SK-N-SH (cell line): ENCODE measurements around the gene EML1. TPM values are rescaled to one million over a fixed set of nuclear protein-coding genes. Genes with fewer than 3 reads are reported as not detected.

Source experiments
- CTCF ChIA-PET: fragments of 300-600, 350-600 bp; formaldehyde crosslinking; extraction: SDS; loops from one replicate; lab custom pipeline; 2021; lab: Yijun Ruan, JAX
- POLR2A ChIA-PET: fragments of 350-600 bp; sonication (Branson Sonifier 250); formaldehyde crosslinking; extraction: SDS; loops from one replicate; lab custom pipeline; 2020; ENCODE audit warnings: antibody characterized with exemption, inconsistent platforms; lab: Yijun Ruan, JAX
- DNase-seq: peaks from one replicate; pipeline ENCODE4 v3.0.0; 2012
- H2AFZ ChIP-seq: fragments of 200-600 bp; sonication (generic); 2 replicates; pipeline ENCODE4 v1.8.1; 2016; ENCODE audit warnings: antibody characterized with exemption, mild to moderate bottlenecking, low read depth
- H3F3A ChIP-seq: fragments of 200-600 bp; sonication (generic); replicated peaks from 2 replicates; pipeline ENCODE3; 2016; ENCODE audit warnings: antibody characterized with exemption, mild to moderate bottlenecking; ENCODE audit not compliant: insufficient read depth
- H3K27ac ChIP-seq, 2 experiments: fragments of 200-500 bp in 1 of 2; fragments of 200-600 bp in 1 of 2; sonication (Bioruptor generic) in 1 of 2; sonication (generic), shearing (Covaris generic) in 1 of 2; 2 replicates each; pipeline versions ENCODE4 v1.5.1 to v1.6.1; 2014 to 2016; ENCODE audit warnings: low read depth in 2 of 2, inconsistent platforms in 1 of 2, low read length in 1 of 2, mild to moderate bottlenecking in 1 of 2, mixed read lengths in 1 of 2
- H3K27me3 ChIP-seq: fragments of 200-600 bp; sonication (generic), shearing (Covaris generic); 2 replicates; pipeline ENCODE4 v1.6.1; 2016; ENCODE audit warnings: mixed run types; ENCODE audit not compliant: insufficient read depth
- H3K36me3 ChIP-seq, 2 experiments: fragments of 200-500 bp in 1 of 2; fragments of 200-600 bp in 1 of 2; sonication (Bioruptor generic) in 1 of 2; sonication (generic) in 1 of 2; replicated peaks in 1 of 2; 2 replicates each; pipeline versions ENCODE3 to v1.5.1; 2014 to 2016; ENCODE audit warnings: low read length in 1 of 2, mild to moderate bottlenecking in 1 of 2; ENCODE audit not compliant: insufficient read depth in 2 of 2, control insufficient read depth in 1 of 2
- H3K4me1 ChIP-seq, 2 experiments: fragments of 200-500 bp in 1 of 2; fragments of 200-600 bp in 1 of 2; sonication (Bioruptor generic) in 1 of 2; sonication (generic), shearing (Covaris generic) in 1 of 2; 2 replicates each; pipeline versions ENCODE4 v1.5.1 to v1.6.1; 2014 to 2016; ENCODE audit warnings: low read depth in 1 of 2, low read length in 1 of 2, mixed run types in 1 of 2; ENCODE audit not compliant: insufficient read depth in 2 of 2, control insufficient read depth in 1 of 2
- H3K4me2 ChIP-seq: fragments of 200-600 bp; sonication (generic), shearing (Covaris generic); 2 replicates; pipeline ENCODE4 v1.6.1; 2017; ENCODE audit warnings: mixed run types
- H3K4me3 ChIP-seq, 2 experiments: fragments of 200-500 bp in 1 of 2; fragments of 200-600 bp in 1 of 2; sonication (Bioruptor generic) in 1 of 2; sonication (generic), shearing (Covaris generic) in 1 of 2; 2 replicates each; pipeline versions ENCODE4 v1.5.1 to v1.8.1; 2014 to 2016; ENCODE audit warnings: low read depth in 2 of 2, inconsistent platforms in 1 of 2, low read length in 1 of 2, mild to moderate bottlenecking in 1 of 2, mixed read lengths in 1 of 2, moderate library complexity in 1 of 2
- H3K79me2 ChIP-seq: fragments of 200-600 bp; sonication (generic); 2 replicates; pipeline ENCODE4 v1.8.1; 2017; ENCODE audit warnings: mild to moderate bottlenecking; ENCODE audit not compliant: insufficient read depth
- H3K9ac ChIP-seq: fragments of 200-600 bp; sonication (generic); 2 replicates; pipeline ENCODE4 v1.6.1; 2017; ENCODE audit warnings: mixed run types
- H3K9me2 ChIP-seq: fragments of 200-600 bp; sonication (generic); 2 replicates; pipeline ENCODE4 v1.6.1; 2017; ENCODE audit warnings: mixed run types
- H3K9me3 ChIP-seq: fragments of 200-600 bp; sonication (generic); 2 replicates; pipeline ENCODE4 v1.6.1; 2017; ENCODE audit warnings: mixed run types, mild to moderate bottlenecking, moderate library complexity
- H4K20me1 ChIP-seq: fragments of 200-600 bp; sonication (generic); 2 replicates; pipeline ENCODE4 v1.6.1; 2017; ENCODE audit warnings: mild to moderate bottlenecking, mixed run types; ENCODE audit not compliant: insufficient read depth
- CHD2 ChIP-seq: fragments of 150-350 bp; IDR thresholded peaks from 2 replicates; pipeline ENCODE4 v1.6.1; 2018; ENCODE audit warnings: low read length; ENCODE audit not compliant: partially characterized antibody
- CTCF ChIP-seq: fragments of 200-600 bp; sonication (generic); IDR thresholded peaks from 2 replicates; pipeline ENCODE4 v1.6.1; 2017; ENCODE audit warnings: antibody characterized with exemption, mild to moderate bottlenecking, moderate library complexity
- ELF1 ChIP-seq: IDR thresholded peaks from 2 replicates; pipeline ENCODE4 v1.4.0; 2012
- EP300 ChIP-seq, 2 experiments: IDR thresholded peaks; 2 replicates each; pipeline versions ENCODE4 v1.4.0 to v1.6.1; 2012; ENCODE audit warnings: borderline replicate concordance in 1 of 2, low read depth in 1 of 2, low read length in 1 of 2
- FOSL2 ChIP-seq: IDR thresholded peaks from 2 replicates; pipeline ENCODE4 v1.4.0; 2012; ENCODE audit warnings: low read depth, mild to moderate bottlenecking, moderate library complexity, borderline replicate concordance
- FOXM1 ChIP-seq: IDR thresholded peaks from 2 replicates; pipeline ENCODE4 v1.4.0; 2012; ENCODE audit warnings: low read depth, mild to moderate bottlenecking
- GABPA ChIP-seq: IDR thresholded peaks from 2 replicates; pipeline ENCODE4 v1.4.0; 2012; ENCODE audit warnings: low read depth, mild to moderate bottlenecking
- IRF3 ChIP-seq: fragments of 150-350 bp; IDR thresholded peaks from 2 replicates; pipeline ENCODE4 v1.6.1; 2016; ENCODE audit warnings: mild to moderate bottlenecking, low read depth, low read length
- MAX ChIP-seq: IDR thresholded peaks from 2 replicates; pipeline ENCODE4 v1.4.0; 2012; ENCODE audit warnings: low read depth
- MXI1 ChIP-seq: IDR thresholded peaks from 2 replicates; pipeline ENCODE4 v1.6.1; 2012; ENCODE audit warnings: mild to moderate bottlenecking, low read depth, low read length, improper control_type of control experiment
- NFIC ChIP-seq: IDR thresholded peaks from 2 replicates; pipeline ENCODE4 v1.4.0; 2012; ENCODE audit warnings: borderline replicate concordance
- PBX3 ChIP-seq: IDR thresholded peaks from 2 replicates; pipeline ENCODE4; 2012
- POLR2AphosphoS5 ChIP-seq: IDR thresholded peaks from 2 replicates; pipeline ENCODE4 v1.6.1; 2012; ENCODE audit warnings: low read depth, low read length
- TAF1 ChIP-seq: IDR thresholded peaks from 2 replicates; pipeline ENCODE4 v1.6.1; 2012; ENCODE audit warnings: low read depth, mild to moderate bottlenecking, low read length, moderate library complexity, borderline replicate concordance
- USF2 ChIP-seq: fragments of 150-350 bp; IDR thresholded peaks from 2 replicates; pipeline ENCODE4 v1.6.1; 2017; ENCODE audit warnings: antibody characterized with exemption, low read length, low read depth, borderline replicate concordance
- YY1 ChIP-seq: IDR thresholded peaks from 2 replicates; pipeline ENCODE4 v1.4.0; 2012; ENCODE audit warnings: low read depth, mild to moderate bottlenecking
- ZBTB33 ChIP-seq: IDR thresholded peaks from 2 replicates; pipeline ENCODE4 v1.4.0; 2012; ENCODE audit warnings: low read depth, borderline replicate concordance
- WGBS: methylation state at CpG from one replicate; pipeline ENCODE4 v1.1.6; 2017; ENCODE audit warnings: low lambda C conversion rate; 5-methylcytosine and 5-hydroxymethylcytosine counted together
- polyA plus RNA-seq, 3 experiments: library from polyadenylated mRNA; depleted of rRNA; stranded (reverse); fragments of >200 nt; gene quantifications; 2 replicates each; pipeline ENCODE4 v1.2.3, GENCODE V29; 2012

Gene EML1
- polyA plus RNA-seq, 1 of the 3 experiments (the other 2 are of a cell fraction): 6.3 TPM

- Histone ChIP-seq H3K27ac (peak overlapping the region in 1 of 2 experiments; percentile 97; a peak in 1 of 4 replicates), H3K36me3 (no peaks in the 10 kb centered on the region), H3K79me2 (no peaks in the 10 kb centered on the region), H3F3A (peaks cover 18% of the 10 kb centered on the region), H3K27me3 (no peaks in the 10 kb centered on the region), H3K9me3 (no peaks in the 10 kb centered on the region), H3K4me1 (peaks cover 19 to 53% of the 10 kb centered on the region in 2 experiments; a peak in 3 of 4 replicates), H2AFZ (no peak overlapping the region; the same call in 1 of the 2 replicates), H3K4me3 (no peak overlapping the region), H4K20me1 (no peaks in the 10 kb centered on the region), H3K9me2 (no peaks in the 10 kb centered on the region), H3K9ac (no peak overlapping the region), H3K4me2 (peak overlapping the region; percentile 32; the same call in 1 of the 2 replicates)
- WGBS: 69% methylated on average over 13 of the region's 16 CpGs
- no peak for TF ChIP-seq FOXM1
- no peak for TF ChIP-seq TAF1
- no peak for TF ChIP-seq ZBTB33
- no peak for TF ChIP-seq IRF3
- TF ChIP-seq PBX3: no peak
- no peak for TF ChIP-seq ELF1
- no peak for TF ChIP-seq GABPA
- no peak for TF ChIP-seq EP300 (IDR thresholded peaks at IDR 0.05; ENCODE audit: borderline replicate concordance in 1 of 2, low read depth in 1 of 2, low read length in 1 of 2)
- TF ChIP-seq MXI1: no peak
- no peak for TF ChIP-seq CHD2
- no peak for TF ChIP-seq CTCF
- no peak for TF ChIP-seq YY1
- no peak for TF ChIP-seq POLR2AphosphoS5
- TF ChIP-seq USF2: no peak
- TF ChIP-seq NFIC: no peak
- TF ChIP-seq FOSL2: no peak
- no peak for TF ChIP-seq MAX
- no peak for DNase-seq
- ChIA-PET POLR2A (no interaction called here), CTCF (interaction anchor here (1.0 to 4.2 kb wide), 6 partner anchors 15 to 194 kb away, joined by 3 to 25 read pairs (median 4); no protein-coding TSS in a partner anchor)
These were observed 39.7 kb upstream of the EML1 start for GRCh38 chr14:99753225-99754140.
